Occipital lobe (tissue), 2 donors: ENCODE results near the gene CXCR6. TPM values are rescaled to one million over a fixed set of nuclear protein-coding genes. Genes with fewer than 3 reads are reported as not detected.

Experiments
- DNase-seq: peaks from one replicate; lab custom pipeline; 2025; lab: John Stamatoyannopoulos, UW
- total RNA-seq: library from RNA; depleted of rRNA; stranded (reverse); fragments of >200 nt; gene quantifications from one replicate; pipeline ENCODE4 v1.2.3, GENCODE V29; 2014

CXCR6 gene
- total RNA-seq, 1 donor from 2014 or later, result not detected

- DNase-seq, result no peak
Observed at GRCh38 chr3:45948311-45948781, 5.1 kb downstream of the CXCR6 start.

DNA sequence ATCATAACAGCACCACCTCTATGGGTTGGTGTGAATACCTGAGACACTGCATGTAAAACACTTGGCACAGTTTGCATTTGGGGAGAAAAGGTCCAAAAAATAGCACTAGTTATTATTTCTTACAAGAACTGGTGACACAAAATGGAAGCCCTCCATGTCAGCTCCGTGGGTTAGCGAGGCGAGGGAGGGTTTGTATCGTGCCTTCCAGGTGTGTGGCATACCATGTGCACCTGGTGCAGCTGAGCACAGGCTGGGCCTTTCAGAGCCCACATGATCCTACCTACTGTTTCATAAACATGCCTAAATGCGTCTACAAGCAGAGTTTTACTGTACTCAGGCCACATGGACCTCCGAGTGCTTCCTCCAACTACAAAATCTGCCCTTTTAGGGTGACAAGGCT is 5.6 kb downstream of the CXCR6 start:
- no peak for DNase-seq

- no peak for DNase-seq
Observed at GRCh38 chr3:45949432-45949831, 6.2 kb downstream of the CXCR6 start.

DNA sequence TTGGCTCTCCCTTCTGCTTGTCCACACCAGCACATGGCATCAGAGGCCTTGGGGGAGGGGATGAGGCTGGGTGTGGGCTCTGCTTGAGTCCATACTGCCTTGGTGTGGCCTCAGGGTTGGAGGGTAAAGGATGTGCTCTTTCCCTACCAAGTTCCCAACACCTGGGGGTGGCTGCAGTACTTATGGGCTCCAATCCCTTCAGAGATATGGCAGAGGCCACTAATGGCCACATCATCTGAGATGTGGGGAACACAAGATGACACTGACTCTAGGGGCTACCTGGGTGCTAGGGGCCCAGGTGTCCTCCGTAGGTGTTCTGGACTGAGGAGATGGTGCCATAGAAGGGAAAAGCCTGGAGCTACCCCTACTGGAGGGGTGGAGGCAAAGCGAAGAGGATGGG is 6.9 kb downstream of the CXCR6 start:
- no peak for DNase-seq

DNA sequence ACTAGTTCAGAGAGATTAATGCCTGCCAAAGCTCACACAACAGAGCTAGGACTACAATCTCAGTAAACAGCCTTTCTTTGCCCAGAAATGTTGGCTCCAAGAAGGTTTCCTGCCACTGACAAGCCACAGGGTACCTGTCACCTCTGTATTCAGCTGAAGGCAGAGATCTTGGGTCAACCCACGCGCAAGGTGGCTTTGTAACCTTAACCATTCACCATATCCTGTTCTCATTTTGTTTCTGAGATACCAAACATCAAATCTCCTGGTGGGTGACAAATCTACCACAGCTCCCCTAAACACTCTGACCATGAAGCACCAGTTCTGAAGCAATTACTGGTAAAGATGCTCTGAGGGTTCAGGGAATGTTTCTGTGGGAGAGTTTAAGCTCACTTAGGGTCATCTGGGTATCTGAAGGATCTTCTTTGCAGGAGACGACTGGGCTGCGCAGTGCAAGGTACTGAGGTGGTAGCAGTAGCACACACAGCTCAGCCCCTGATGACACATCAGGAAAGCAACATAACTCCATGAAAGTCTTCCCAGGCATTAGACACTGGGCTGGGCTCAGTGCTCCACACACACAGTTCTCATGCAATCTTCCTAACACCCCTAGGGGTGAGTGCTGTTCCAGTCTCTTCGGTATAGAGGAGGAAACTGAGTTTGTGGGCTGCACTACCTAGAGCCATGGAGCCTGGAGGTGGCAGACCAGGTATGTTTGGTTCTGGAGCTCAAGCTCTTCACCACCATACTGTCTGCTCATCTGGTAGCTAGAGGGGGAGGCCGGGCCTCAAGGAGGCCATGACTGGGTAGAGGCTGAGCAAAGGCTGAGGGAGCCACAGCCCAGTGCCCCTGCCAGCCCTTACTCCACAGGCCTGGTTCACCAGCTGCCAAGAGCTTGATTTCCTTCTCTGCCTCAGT is 7.7 kb downstream of the CXCR6 start:
- DNase-seq, result no peak

DNA sequence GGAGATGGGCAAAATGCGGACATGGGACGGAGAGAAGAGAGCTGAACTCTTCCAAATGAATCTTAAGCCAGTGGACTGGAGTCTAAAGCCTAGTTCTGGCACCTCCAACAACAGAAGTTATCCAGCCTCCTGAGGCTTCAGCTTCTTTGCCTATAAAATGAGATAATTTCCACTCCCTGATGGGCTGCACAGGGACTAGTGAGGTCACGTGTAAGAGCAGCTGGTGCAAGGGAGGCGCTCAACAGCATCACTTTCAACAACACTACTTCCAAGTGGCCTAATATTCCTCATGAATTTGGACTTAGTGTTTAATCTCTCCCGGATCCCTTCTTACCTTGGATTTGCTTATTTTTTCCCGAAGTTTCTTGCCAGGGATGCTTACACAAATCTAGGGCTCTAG is 8.7 kb downstream of the CXCR6 start:
- DNase-seq, result no peak

- no peak for DNase-seq
Observed at GRCh38 chr3:45952456-45952855, 9.2 kb downstream of the CXCR6 start.

- DNase-seq, result no peak
Observed at GRCh38 chr3:45953536-45953935, 10.3 kb downstream of the CXCR6 start.

DNA sequence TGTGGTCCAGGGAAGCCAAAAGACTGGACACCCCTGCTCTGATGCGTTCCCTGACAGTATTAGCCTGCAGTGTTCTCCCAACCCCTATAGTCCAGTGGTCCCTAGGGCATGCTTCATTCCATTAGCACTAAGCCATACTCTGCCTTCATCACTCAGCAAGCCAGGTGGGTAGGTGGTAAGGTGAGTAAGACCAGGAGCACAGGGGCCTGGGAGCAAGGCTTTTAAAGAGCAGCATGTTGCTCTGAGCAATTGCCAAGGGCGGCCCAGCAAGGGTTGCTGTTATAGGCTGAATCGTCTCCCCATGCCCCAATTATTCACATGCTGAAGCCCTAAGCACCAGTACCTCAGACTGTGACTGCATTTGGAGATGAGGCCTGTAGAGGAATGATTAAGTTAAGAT is 11.0 kb downstream of the CXCR6 start:
- no peak for DNase-seq

- DNase-seq, result no peak
Observed at GRCh38 chr3:45955017-45955647, 11.9 kb downstream of the CXCR6 start.

DNA sequence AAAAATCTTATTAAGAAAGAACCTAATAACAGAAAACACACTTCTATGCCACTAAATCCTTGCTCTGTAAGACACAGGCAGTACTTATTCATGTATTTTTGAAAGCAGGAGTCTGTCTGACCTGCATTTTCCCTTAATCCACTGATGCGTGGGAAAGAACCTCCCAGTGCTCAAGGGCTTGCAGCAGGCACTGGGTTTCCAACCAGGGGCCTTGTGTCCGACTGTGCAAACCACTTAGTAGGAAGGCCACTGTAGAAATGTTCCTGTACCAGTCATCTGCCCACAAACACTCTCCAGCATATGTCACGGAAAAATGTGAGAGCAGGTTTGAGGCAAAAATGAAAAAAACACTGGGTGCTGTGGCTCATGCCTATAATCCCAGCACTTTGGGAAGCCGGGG is 12.4 kb downstream of the CXCR6 start:
- no peak for DNase-seq

DNA sequence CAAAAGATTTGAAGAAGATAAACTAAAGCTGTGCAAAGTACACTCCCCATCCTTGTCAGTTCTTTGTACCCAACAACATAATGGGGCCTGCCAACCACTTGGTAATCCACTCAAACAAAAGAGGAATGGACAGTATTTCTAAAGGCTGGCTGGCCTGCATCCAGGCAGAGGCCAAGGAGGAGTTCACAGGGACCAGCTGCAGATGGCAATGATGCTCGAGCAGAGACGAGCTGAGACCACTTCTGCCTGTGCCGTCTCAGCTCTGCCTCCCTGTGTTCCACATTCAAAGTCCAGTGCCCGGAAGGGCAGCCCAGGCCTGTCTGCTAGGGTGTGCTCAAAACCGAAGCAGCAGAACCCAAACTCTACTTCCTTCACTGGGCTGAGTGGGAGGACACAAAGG is 14.3 kb downstream of the CXCR6 start:
- DNase-seq, result peak; percentile 21

DNA sequence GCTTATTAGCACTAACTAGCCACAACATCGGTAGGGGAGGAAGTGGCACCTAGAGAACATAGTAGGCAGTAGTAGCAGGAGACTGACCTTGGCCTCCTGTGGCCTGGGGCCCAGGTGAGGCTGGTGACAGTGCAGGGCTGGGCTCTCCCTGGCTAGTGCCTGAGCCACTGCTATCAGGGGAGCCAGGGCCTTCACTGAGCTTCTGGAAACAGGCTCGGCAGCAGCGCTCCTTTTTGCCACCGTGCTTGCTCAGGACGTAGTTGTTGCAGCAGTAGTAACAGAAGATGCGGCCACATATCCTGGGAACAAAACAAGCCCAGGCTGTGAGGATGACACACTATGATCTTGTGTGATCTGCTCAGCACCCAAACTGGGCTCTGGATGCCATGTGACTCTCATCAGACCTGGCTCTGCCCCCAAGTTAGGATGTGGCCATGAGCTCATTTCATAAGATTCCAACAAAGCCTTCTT is 15.1 kb downstream of the CXCR6 start:
- no peak for DNase-seq

- no peak for DNase-seq
Observed at GRCh38 chr3:45959201-45959600, 15.9 kb downstream of the CXCR6 start.

- no peak for DNase-seq
Observed at GRCh38 chr3:45960289-45960688, 17.0 kb downstream of the CXCR6 start.

DNA sequence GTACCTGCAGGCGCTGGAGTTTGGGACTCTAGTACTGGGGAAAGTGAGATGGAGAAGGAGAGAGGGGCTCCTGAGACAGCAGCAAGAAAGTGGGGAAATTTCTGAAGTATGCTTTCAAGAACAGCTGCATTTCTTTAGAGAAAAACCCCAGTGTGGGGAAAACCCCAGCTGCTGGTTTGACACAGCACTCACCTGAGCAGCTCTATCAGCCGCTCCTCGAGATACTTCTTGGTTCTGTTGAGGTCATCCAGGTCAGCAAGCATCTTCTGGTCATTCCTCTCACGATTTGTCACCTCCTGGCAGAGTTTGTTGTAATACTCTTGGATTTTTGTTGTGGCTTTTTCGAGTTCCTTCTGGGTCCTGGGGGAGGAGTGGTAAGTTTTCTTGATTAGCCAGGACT is 18.8 kb downstream of the CXCR6 start:
- DNase-seq, result no peak

DNA sequence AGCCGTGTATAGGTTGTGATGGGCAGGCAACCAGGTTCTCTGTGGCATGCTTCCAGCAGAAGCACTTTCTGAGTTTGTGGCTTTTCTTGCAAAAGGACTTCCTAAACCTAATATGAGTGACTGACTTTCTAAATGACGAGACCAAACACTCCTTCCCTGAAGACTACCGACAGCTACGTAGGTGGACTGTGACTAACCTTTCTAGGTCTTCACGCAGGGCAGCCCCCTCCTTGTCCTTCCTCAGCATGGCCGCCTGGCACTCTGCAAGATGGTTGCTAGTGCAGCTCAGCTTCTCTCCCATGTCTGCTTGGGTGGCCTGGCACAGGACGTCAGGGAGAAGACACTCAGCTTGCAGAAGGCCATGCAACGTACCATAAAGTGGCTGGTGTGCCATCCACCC is 20.9 kb downstream of the CXCR6 start:
- DNase-seq, result no peak

- DNase-seq, result no peak
Observed at GRCh38 chr3:45965253-45965652, 22.0 kb downstream of the CXCR6 start.

- no peak for DNase-seq
Observed at GRCh38 chr3:45965653-45966052, 22.4 kb downstream of the CXCR6 start.

DNA sequence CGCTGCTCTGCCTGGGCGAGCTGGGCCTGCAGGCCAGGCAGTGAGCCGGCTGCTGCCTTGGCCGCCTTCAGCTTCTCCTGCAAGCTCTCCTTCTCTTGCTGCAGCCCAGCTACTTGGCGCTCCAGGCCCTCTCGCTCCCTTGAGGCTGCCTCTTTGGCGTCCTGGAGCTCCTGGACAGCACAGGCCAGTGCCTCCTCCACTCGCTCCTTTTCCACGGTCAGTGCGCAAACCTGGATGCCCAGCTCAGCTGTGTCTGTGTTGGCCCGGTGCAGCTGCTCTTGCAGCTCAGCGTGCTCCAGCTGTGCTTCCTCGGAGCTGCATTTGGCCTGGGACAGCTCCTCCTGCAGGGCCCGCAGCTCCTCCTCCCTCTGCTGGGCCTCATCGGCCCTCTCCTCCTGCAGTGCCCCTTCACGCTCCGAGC is 23.1 kb downstream of the CXCR6 start:
- no peak for DNase-seq

- peak; percentile 20 for DNase-seq
Observed at GRCh38 chr3:45966950-45967640, 23.8 kb downstream of the CXCR6 start.

DNA sequence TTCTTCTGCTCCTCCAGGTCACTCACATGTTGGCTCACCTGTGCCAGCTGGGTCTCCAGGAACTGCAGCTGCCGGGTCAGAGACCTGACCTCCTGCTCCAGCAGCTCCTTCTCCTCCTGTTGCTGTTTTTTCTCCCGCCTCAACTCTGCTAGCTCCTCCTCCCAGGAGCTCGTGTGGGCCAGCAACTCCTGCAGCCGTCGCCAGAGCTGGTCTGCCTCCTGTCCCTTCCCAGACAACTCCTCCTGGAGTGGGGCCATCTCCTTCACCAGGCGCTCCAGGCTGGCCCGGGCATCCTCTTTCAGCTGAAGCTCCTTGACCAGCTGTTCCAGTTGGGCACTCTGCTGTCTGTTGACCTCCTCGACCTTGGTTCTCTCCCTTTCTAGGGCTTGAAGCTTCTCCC is 24.5 kb downstream of the CXCR6 start:
- no peak for DNase-seq
